HG03159 (cell line): ENCODE results near the gene NOXA1.

ENCODE experiments used
- ATAC-seq: cut with Tn5 transposase; IDR thresholded peaks from one replicate; pipeline ENCODE4 v1.9.1; 2021; ENCODE audit warnings: mild to moderate bottlenecking, moderate library complexity; ENCODE audit not compliant: unreplicated experiment

NOXA1 gene

GRCh38 chr9:137387114-137387890 lies 35.9 kb upstream of the NOXA1 start:
- no peak for ATAC-seq

GRCh38 chr9:137387891-137388560 lies 35.2 kb upstream of the NOXA1 start:
- ATAC-seq, result no peak

GRCh38 chr9:137388589-137389427 lies 34.4 kb upstream of the NOXA1 start:
- no peak for ATAC-seq

- no peak for ATAC-seq
Observed at GRCh38 chr9:137389428-137389746, 33.8 kb upstream of the NOXA1 start.

GRCh38 chr9:137390553-137391410 lies 32.4 kb upstream of the NOXA1 start:
- ATAC-seq, result no peak

GRCh38 chr9:137391411-137391754 lies 31.8 kb upstream of the NOXA1 start:
- ATAC-seq, result no peak

- no peak for ATAC-seq
Observed at GRCh38 chr9:137392232-137393007, 30.8 kb upstream of the NOXA1 start.

GRCh38 chr9:137393176-137394150 lies 29.7 kb upstream of the NOXA1 start:
- no peak for ATAC-seq

- no peak for ATAC-seq
Observed at GRCh38 chr9:137394866-137395665, 28.1 kb upstream of the NOXA1 start.

- no peak for ATAC-seq
Observed at GRCh38 chr9:137395666-137396010, 27.6 kb upstream of the NOXA1 start.

- ATAC-seq, result no peak
Observed at GRCh38 chr9:137396227-137396626, 27.0 kb upstream of the NOXA1 start.

GRCh38 chr9:137396634-137397367 lies 26.4 kb upstream of the NOXA1 start:
- ATAC-seq, result no peak

GRCh38 chr9:137397675-137398423 lies 25.3 kb upstream of the NOXA1 start:
- no peak for ATAC-seq

- ATAC-seq, result no peak
Observed at GRCh38 chr9:137398561-137399468, 24.4 kb upstream of the NOXA1 start.

GRCh38 chr9:137402746-137403145 lies 20.4 kb upstream of the NOXA1 start:
- ATAC-seq, result no peak

- no peak for ATAC-seq
Observed at GRCh38 chr9:137403269-137403668, 19.9 kb upstream of the NOXA1 start.
